ENCODE results near the gene CXCL11.
"Not testable (repeated sequence)": the region's sequence is repeated elsewhere in the genome, so short reads cannot be mapped to it uniquely, and the experiment has no call there.

CXCL11 gene

DNA sequence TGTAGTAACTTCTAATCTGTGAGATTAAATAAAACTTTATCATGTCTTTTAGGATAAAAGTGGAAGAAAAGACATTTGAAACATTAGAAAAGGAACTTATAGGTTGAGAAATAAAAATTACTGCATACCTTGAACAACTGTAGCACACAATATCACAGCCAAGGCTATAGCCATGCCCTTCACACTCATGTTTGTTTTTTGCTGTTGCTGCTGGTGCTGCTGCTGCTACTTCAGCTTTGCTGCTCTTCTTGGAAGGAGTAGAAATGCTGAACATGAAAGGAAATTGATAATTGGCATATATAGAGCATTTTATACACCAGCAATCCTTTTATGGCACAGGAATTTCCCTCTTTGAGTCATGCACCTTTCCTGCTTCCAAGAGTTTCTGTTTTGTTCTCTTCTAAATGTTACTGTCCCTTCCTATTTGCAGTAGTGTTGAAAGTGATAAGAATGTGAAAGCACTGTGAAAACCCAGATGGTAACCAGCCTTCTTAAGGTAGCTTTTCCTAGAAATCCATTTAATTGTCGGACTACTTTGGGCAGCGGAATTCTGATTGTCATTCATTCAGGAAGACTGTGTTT, at the start of gene CXCL11:
TSS of gene CXCL11 (minus strand) at position 272 of the 582 bp plus-strand sequence. CDS start at position 189, 83 bp downstream.
- no peak for DNase-seq (ENCODE audit: low read depth in 2 of 2)

DNA sequence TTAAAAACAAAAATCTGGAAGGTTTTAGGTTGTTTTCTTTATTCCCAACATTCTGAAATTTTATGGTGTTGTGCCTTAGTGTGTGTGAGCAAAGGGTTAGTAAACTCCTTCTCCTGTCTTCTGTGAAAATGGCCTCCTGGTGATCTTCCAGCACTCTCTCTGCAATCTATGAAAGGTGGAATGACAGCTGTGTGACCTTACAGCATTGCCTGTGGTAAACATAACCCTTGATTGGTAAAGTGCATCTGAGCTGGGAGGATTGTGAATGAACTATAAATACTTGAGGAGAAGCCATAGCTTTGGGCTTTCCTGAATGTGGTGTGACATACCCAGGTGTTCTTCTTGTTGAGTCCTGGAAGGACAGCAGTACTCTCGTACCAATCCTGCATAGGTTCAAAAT, 48.7 kb upstream of the CXCL11 start:
- DNase-seq (ENCODE audit: low read depth in 2 of 2), result no peak

DNA sequence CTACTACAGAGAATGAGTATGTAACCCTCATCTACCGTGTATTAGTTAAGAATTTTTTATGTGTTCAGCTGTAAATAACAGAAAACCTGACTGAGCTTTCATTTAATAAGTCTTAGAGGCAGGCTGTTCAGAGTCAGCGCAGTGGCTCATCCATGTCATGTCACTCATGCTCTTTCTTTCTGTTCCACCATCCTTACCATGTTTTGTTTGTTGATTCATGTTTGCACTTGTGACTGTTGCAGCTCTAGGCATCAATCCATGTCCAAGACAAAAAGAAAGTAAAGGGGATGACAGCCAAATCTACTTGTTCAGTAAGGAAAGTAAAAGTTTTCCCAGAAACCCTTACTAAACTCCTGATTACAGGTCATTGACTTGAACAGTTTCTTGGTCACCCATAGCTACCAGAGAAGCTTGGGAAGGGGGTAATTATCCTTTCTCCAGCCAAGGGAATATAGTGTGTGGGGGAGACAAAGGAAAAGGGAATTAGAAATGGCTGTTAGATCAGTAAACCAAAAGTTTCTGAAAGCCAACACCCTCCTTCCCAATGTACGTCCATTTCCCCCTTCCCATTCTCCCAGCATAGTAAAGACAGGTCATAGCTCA, 47.6 kb upstream of the CXCL11 start:
- no peak for DNase-seq (ENCODE audit: low read depth in 2 of 2)

DNA sequence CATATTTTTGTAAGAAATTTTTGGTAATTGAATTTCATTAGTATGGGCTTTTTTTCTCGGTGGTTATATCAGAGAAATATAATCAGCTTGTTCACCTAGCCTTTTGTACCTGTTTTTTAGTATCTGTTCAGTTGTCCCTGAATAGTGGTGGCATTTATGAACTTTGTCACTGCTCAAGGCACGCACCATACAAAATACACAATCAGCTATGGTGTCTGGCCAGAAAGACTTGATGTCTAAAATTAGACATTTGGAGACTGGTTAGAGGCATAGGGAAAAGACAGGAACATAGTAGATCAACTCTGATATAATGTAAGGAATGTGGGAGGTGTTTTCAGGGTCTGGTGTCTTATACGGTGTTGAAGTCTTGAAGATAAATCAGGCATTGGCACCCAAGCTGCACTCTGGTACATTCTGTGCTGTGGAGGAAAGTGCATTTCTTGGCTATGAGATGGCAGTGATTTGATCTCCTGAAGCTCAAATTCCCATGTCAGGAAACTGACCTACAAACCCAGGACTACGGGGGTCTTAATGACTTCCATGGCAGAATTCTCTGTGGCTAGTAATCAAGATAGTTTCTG, 42.3 kb upstream of the CXCL11 start:
- no peak for DNase-seq (ENCODE audit: low read depth in 2 of 2)

DNA sequence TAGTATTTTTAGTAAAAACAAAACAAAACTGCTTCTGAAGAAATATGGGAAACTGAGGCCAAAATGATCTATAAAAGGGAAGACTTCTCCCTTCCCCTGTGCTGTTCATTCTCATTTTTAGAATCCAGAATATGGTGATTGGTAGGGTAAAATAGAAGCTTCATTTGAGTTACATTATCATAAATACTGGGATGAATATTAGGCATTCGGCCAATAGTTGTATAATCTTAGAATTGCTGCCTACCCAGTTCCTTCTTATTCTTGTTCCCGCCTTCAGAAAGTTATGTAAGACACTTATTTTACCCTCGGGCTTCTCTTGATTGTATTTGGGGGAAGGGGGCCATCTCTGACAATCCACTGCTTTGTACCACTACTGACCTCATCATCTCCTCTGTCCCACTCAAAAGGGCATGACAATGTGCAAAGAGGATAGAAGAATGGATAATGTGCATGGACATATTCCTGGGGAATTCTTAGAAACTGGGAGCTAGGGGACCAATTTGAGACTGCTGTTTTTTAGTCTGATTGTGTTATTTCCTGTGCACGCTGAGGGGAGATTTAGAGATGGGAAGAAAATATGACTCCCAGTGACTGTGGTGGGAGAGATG, 39.2 kb upstream of the CXCL11 start:
- DNase-seq (ENCODE audit: low read depth in 2 of 2), result no peak

DNA sequence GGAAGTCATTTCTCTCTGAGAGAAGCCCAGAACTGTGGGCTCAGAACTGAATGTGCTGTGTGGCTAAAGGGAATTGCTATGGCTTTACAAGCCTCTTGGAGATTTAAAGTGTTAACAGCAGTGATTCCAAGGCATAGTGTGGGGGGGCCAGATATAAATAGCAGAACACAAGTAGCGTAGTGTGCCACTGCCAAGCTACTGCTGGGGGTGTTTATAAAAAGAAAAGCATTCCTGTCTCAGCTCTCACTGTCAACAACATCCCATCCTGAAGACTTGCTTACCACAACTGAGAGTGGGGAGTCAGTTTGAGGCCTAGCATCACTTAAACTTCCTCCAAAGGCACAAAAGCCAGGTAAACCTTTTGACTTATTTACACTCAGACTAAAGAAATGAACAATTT, 38.6 kb upstream of the CXCL11 start, which contains the start of gene ART3:
TSS of gene ART3 (plus strand) at position 242 of the 400 bp plus-strand sequence. CDS start 1,181 bp downstream, outside the sequence.
- no peak for DNase-seq (ENCODE audit: low read depth in 2 of 2)

DNA sequence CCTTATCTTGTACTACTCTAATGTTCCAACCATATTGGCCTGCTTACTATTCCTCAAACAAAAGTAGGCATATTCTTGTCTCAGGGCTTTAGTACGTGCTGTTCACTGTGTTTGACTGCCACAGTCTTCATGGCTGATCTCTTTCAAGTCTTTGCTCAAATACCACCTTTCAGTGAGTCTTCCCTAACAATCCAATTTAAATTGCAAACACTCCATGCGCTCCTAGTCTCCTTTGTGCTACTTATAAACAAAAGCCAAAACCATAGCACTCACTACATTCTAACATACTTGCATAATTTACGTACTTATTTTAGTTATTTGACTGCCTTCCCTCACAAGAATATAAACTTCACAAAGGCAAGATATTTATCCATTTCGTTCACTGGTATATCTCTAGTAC, 36.9 kb upstream of the CXCL11 start:
- DNase-seq (ENCODE audit: low read depth in 2 of 2), result no peak

DNA sequence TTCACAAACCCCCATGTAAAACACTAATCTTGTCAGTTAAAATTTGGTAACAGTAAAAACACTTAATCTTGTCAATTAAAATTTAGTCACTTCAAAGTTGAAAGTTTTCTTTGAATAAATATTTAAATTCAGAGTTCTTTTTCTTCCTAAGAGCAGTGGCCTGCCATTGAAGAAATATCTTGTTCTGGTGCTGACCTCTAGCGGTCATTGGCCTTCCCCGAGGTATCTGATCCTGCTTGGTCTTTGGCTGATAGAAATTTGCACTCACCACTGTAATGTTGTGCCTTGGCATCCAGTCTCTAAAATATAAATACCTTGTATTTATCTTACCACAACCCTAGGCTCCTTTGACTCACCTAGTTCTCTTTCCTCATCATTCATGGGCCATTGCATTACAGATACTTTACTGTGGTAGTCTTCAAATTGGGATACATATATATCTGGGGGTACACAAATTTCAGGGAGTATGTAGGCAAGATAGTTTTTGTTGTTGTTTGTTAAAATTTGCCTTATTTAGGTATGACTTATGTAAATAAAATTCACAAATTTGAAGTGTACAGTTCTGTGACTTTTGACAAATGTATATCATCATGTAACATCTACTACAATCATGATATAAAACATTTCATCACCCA, 31.9 kb upstream of the CXCL11 start:
- peak; percentile 37 to 67 for DNase-seq (ENCODE audit: low read depth in 2 of 2)

DNA sequence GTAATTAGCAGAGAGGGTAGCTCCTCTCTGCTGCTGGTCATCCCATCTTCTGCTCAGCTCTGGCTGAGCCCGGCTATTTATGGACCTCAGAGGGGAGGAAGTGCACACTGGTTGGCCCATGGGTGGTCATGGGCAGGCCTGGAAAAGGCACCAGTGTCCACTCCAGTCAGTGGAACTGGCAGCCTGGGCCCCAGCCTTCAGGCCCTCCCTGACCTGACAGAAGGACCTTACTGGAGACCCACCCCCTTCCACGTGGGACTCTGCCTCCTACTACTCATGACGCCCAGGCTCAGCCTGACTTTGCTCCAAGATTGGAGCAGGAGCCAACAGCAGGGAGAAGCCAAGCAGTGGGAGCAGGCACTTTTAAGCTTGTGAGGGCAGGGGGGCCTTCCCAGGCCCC, 30.7 kb upstream of the CXCL11 start:
- DNase-seq (ENCODE audit: low read depth in 2 of 2), result no peak

DNA sequence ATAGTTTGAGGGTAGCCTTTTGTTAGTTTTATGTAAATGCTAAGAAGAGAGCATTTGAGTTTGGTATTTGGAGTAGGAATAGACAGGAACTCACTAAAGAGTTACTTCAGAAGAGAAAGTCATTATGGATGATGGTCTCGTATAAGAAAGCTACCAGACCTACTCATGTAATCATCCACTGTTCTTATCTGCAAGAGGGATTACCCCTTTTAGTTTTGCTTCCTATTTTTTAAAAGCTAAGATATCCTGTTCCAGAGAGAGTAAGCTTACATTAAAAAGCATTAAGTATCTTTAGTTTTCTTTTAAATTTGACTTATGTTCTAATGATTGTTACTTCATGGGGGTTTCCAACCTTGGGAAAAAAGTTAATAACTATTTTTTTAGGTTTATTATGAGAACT, 26.1 kb upstream of the CXCL11 start:
- no peak for DNase-seq (ENCODE audit: low read depth in 2 of 2)

DNA sequence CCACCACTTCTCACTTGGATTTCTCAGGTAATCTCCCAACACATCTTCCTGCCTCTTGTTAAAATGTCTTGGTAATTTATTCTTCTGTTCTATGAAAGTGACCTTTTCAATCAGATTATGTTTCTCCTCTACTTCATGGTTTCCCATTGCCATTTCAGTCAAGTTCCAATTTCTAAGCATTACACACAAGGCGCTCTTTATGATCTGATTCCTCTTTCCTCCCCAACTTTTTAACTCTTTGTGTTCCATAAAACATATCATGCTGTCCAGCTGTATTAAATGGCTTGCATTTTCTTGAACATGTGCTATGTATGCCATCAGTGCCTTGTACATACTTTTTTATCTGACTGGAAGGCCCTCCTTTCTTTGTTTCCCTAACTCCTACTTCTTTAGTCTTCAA, 25.6 kb upstream of the CXCL11 start:
- no peak for DNase-seq (ENCODE audit: low read depth in 2 of 2)

DNA sequence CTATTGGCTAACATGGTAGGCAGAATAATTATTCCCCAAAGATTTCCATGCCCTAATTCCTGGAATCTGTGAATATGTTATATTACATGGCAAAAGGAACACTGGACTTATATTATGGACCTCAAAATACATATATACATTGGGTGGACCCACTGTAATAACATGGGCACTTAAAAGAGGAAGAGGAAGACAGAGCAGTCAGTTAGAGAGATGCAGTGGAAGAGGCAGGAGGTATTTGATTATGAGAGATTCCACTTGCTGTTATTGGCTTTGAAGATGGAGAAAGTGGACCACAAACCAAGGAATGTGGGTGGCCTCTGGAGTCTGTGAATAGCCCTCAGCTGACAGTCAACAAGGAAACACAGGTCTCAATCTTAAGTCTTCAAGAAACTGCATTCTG, 24.6 kb upstream of the CXCL11 start:
- DNase-seq (ENCODE audit: low read depth in 2 of 2), result no peak

DNA sequence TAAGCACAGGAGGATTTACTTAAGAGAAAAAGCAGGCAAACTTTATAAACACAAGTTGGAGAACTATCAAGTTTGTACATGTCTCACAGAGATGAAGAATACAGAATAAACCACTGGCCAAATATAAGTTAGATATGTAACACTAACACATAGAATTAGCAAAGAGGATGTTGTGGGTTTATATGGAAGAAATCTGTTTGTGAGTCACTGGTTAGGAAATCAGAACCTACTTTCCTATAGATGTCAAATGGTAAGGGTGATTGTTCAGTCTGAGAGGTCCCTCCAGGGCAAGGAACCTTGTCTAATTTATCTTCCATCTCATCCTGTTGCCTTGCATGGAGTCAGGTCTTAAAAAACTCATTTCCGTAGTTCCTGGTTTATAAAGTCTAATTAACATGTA, 23.9 kb upstream of the CXCL11 start:
- DNase-seq (ENCODE audit: low read depth in 2 of 2), result no peak

DNA sequence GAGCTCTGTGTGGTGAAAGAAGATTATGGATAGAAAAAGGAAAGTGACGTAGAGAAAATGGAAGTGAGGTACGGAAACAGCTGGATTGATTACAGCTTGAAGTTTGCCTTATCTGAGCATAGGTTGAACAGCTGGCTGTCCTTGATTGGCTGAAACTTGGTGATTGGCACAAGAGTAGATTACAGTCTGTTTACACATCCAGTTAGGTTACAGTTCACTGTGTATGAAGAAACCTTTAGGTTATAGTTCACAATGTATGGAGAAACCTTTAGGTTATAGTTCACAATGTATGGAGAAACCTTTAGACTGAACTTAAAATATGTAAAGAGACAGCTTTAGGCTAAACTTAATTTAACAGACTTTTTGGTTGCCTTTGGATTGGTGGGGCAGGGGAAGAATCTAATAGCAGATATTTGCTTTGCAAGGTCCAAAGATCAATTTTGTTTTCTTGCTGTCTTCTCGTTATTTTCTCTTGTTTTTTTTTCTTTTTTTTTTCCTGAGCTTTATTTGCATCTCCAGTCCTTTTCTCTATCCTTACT, 23.1 kb upstream of the CXCL11 start:
- DNase-seq (ENCODE audit: low read depth in 2 of 2), result no peak

DNA sequence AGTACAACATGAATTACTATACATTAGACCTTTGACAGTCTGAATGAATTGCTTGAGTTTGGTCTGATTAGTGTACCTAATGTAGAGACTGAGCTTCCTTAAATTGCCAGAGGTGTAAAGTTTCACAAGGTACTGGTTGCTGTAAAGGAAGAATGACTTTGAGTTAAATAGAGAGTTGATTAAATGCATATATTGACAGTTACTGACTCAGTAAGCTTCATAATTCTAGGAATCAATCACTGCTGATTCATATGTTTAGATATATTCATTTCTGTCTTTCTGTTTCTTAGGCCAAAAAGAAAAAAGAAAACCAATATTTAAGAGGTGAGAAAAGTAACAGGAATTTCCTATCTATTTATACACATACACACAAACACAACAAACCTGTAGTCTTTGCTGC, 22.4 kb upstream of the CXCL11 start:
- no peak for DNase-seq (ENCODE audit: low read depth in 2 of 2)

DNA sequence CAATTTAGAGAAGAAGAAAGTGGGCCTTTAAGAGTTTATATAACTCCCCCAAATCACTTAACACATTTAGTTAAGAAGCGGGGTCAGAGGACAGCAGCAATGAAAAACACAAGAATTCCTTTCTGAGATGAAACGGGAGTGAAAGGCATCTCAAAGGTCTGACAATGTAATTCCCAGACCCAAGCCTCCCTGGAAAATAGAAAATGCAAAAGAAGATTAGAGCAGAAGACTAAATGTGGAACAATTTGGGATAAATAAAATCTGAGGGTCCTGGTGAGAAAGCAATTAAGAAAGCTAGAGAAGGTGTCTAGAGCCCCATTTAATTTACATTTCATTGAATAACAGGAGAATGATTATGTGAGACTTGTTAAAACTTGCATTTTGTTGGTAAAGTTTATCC, 19.6 kb upstream of the CXCL11 start:
- no peak for DNase-seq (ENCODE audit: low read depth in 2 of 2)

DNA sequence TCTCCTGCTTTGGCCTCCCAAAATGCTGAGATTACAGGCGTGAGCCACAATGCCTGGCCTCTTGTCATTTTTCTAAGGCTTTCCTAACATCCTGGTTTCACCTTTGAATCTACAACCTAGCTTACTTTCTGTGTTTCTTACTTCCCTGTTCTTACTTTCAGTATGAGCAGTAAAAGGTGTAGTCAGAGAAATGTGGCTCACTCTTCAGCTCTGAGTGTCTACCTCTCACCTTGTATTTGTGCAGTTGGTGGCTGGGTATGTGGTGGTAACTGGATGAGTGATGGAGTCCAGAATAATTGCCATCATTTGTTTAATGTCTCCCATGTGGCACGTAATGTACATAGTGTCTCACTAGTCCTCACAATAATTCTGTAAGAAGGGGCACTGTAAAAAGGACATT, 19.1 kb upstream of the CXCL11 start:
- DNase-seq (ENCODE audit: low read depth in 2 of 2), result no peak

DNA sequence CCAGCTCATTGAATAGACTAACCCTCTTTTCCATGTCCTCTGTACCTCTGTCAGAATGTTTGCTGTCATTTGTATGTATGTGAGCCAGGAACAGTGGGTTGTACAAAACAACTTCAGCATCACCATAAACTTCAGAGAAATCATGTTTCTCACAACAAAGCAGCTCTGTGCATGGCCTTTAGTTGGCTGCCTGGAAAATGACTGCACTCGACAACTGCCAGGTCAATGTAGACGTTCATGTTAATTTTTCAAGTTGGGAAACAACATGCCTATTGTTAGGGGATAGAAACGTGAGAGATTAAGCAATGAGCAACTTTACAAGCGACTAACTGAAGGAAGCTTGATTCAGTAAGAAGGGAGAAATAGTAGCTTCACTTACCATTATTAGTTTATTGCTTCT, 17.9 kb upstream of the CXCL11 start:
- DNase-seq (ENCODE audit: low read depth in 2 of 2), result no peak

DNA sequence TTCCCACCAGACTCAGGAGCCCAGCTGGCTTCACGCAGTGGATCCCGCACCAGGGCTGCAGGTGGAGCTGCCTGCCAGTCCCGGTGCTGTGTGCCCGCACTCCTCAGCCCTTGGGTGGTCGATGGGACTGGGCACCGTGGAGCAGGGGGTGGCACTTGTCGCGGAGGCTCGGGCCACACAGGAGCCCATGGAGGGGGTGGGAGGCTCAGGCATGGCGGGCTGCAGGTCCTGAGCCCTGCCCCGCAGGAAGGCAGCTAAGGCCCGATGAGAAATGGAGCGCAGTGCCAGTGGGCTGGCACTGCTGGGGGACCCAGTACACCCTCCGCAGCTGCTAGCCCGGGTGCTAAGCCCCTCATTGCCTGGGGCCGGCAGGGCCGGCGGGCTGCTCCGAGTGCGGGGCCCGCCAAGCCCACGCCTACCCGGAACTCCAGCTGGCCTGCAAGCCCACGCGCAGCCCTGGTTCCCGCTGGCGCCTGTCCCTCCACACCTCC, 14.7 kb upstream of the CXCL11 start:
- not testable (repeated sequence) for DNase-seq (ENCODE audit: low read depth in 2 of 2)

DNA sequence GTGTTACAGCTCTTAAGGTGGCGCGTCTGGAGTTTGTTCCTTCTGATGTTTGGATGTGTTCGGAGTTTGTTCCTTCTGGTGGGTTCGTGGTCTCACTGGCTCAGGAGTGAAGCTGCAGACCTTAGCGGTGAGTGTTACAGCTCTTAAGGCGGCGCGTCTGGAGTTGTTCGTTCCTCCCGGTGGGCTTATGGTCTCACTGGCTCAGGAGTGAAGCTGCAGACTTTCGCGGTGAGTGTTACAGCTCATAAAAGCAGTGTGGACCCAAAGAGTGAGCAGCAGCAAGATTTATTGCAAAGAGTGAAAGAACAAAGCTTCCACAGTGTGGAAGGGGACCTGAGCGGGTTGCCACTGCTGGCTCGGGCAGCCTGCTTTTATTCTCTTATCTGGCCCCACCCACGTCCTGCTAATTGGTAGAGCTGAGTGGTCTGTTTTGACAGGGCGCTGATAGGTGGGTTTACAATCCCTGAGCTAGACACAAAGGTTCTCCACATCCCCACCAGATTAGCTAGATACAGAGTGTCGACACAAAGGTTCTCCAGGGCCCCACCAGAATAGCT, 14.1 kb upstream of the CXCL11 start:
- DNase-seq (ENCODE audit: low read depth in 2 of 2), result not testable (repeated sequence)

DNA sequence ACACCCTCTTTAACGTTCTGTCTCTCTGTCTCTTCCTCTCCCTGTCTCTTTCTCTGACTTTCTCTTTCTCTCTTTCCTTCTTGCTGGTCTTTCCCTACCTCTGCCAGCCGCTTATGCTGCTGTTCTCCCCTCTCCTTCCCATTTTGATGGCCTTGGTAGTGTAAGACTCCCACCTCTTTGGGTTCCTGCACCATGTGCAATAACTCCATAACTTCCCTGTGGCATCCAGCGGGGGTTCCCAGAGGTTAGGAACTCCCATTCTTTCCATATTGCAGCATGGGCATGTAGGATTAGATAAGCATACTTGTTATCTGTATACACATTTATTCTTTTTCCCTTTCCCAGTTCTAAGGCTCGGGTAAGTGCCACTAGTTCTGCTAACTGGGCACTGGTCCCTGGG, 8.8 kb upstream of the CXCL11 start:
- not testable (repeated sequence) for DNase-seq (ENCODE audit: low read depth in 2 of 2)

DNA sequence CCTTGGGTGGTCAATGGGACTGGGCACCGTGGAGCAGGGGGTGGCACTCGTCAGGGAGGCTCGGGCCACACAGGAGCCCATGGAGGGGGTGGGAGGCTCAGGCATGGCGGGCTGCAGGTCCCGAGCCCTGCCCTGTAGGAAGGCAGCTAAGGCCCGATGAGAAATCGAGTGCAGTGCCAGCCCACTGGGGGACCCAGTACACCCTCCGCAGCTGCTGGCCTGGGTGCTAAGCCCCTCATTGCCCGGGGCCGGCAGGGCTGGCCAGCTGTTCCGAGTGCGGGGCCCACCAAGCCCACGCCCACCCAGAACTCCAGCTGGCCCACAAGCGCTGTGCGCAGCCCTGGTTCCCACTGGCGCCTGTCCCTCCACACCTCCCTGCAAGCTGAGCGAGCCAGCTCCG, 7.4 kb upstream of the CXCL11 start:
- DNase-seq (ENCODE audit: low read depth in 2 of 2), result not testable (repeated sequence)

All from stimulated activated CD4-positive, alpha-beta T cell treated with anti-CD3 and anti-CD28 coated beads, Interleukin-12 subunit alpha, Interleukin-12 subunit beta, amount 100 ng/mL, for 24 hours (primary cell).